Measurements from ENCODE around the gene GPD2.

GRCh38 chr2:156401861-156402260, 34.3 kb upstream of the GPD2 start:
- TF ChIP-seq CTCF (IDR thresholded peaks at IDR 0.05; ENCODE audit: poor library complexity, severe bottlenecking) (no peak), EZH2 (IDR thresholded peaks at IDR 0.05; ENCODE audit: borderline replicate concordance, insufficient read depth, low read length, poor library complexity, severe bottlenecking) (no peak), TAF1 (IDR thresholded peaks at IDR 0.05; ENCODE audit: low read depth) (no peak), POLR2AphosphoS5 (IDR thresholded peaks at IDR 0.05) (no peak), RAD21 (conservative IDR thresholded peaks at IDR 0.05) (no peak), EP300 (conservative IDR thresholded peaks at IDR 0.05; ENCODE audit: poor library complexity, severe bottlenecking) (no peak), REST (IDR thresholded peaks at IDR 0.05; ENCODE audit: borderline replicate concordance) (no peak), MXI1 (conservative IDR thresholded peaks at IDR 0.05; ENCODE audit: poor library complexity, severe bottlenecking) (no peak), SMC3 (conservative IDR thresholded peaks at IDR 0.05; ENCODE audit: poor library complexity) (no peak)
